Mucosa of rectum (tissue), 2 donors: Measurements from ENCODE around the gene GAPDH.
A peak's percentile ranks its signal among the peaks of the same experiment; 100 is the strongest.
"Not testable (repeated sequence)": the region's sequence is repeated elsewhere in the genome, so short reads cannot be mapped to it uniquely, and the experiment has no call there.

Source experiments
- H3K27ac ChIP-seq, 2 donors: one replicate each; pipeline ENCODE4 v1.7.0; 2013; ENCODE audit warnings: inconsistent platforms in 2 of 2, low read depth in 2 of 2, low read length in 2 of 2
- H3K27me3 ChIP-seq, 2 donors: one replicate each; pipeline ENCODE4 v1.7.0; 2013; ENCODE audit warnings: low read length in 2 of 2; ENCODE audit not compliant: control insufficient read depth in 2 of 2, insufficient read depth in 2 of 2
- H3K36me3 ChIP-seq, 2 donors: one replicate each; pipeline ENCODE4 v1.7.0; 2013; ENCODE audit warnings: low read length in 2 of 2; ENCODE audit not compliant: control insufficient read depth in 2 of 2, insufficient read depth in 2 of 2
- H3K4me1 ChIP-seq, 2 donors: one replicate each; pipeline ENCODE4 v1.7.0; 2013; ENCODE audit warnings: low read length in 2 of 2, mild to moderate bottlenecking in 1 of 2; ENCODE audit not compliant: control insufficient read depth in 2 of 2, insufficient read depth in 2 of 2
- H3K4me3 ChIP-seq, 2 donors: one replicate each; pipeline ENCODE4 v1.7.0; 2013; ENCODE audit warnings: low read length in 2 of 2
- H3K9ac ChIP-seq, 2 donors: one replicate each; pipeline ENCODE4 v1.7.0; 2013; ENCODE audit warnings: low read length in 2 of 2, low read depth in 1 of 2, mild to moderate bottlenecking in 1 of 2
- H3K9me3 ChIP-seq, 2 donors: one replicate each; pipeline ENCODE4 v1.7.0; 2013; ENCODE audit warnings: low read length in 2 of 2; ENCODE audit not compliant: control insufficient read depth in 2 of 2
- donor health status: healthy.
- donor health status: Normal muscosa, but diverticular disease.

Gene GAPDH

DNA sequence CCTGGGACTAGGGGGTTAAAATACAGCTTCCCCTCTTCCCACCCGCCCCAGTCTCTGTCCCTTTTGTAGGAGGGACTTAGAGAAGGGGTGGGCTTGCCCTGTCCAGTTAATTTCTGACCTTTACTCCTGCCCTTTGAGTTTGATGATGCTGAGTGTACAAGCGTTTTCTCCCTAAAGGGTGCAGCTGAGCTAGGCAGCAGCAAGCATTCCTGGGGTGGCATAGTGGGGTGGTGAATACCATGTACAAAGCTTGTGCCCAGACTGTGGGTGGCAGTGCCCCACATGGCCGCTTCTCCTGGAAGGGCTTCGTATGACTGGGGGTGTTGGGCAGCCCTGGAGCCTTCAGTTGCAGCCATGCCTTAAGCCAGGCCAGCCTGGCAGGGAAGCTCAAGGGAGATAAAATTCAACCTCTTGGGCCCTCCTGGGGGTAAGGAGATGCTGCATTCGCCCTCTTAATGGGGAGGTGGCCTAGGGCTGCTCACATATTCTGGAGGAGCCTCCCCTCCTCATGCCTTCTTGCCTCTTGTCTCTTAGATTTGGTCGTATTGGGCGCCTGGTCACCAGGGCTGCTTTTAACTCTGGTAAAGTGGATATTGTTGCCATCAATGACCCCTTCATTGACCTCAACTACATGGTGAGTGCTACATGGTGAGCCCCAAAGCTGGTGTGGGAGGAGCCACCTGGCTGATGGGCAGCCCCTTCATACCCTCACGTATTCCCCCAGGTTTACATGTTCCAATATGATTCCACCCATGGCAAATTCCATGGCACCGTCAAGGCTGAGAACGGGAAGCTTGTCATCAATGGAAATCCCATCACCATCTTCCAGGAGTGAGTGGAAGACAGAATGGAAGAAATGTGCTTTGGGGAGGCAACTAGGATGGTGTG lies 1.9 kb downstream of the GAPDH start:
- Histone ChIP-seq H3K9ac (peak overlapping the region; percentile 26 to 94), H3K9me3 (no peaks in the 10 kb centered on the region), H3K27ac (peak overlapping the region; percentile 94 to 98), H3K36me3 (peaks cover 32 to 36% of the 10 kb centered on the region in 2 donors), H3K4me3 (peak overlapping the region; percentile 93 to 94), H3K27me3 (no peaks in the 10 kb centered on the region), H3K4me1 (peaks cover 61 to 65% of the 10 kb centered on the region in 2 donors)

DNA sequence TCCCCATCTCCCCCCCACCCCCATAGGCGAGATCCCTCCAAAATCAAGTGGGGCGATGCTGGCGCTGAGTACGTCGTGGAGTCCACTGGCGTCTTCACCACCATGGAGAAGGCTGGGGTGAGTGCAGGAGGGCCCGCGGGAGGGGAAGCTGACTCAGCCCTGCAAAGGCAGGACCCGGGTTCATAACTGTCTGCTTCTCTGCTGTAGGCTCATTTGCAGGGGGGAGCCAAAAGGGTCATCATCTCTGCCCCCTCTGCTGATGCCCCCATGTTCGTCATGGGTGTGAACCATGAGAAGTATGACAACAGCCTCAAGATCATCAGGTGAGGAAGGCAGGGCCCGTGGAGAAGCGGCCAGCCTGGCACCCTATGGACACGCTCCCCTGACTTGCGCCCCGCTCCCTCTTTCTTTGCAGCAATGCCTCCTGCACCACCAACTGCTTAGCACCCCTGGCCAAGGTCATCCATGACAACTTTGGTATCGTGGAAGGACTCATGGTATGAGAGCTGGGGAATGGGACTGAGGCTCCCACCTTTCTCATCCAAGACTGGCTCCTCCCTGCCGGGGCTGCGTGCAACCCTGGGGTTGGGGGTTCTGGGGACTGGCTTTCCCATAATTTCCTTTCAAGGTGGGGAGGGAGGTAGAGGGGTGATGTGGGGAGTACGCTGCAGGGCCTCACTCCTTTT lies 2.7 kb downstream of the GAPDH start:
- H3K9me3 ChIP-seq, result no peaks in the 10 kb centered on the region

DNA sequence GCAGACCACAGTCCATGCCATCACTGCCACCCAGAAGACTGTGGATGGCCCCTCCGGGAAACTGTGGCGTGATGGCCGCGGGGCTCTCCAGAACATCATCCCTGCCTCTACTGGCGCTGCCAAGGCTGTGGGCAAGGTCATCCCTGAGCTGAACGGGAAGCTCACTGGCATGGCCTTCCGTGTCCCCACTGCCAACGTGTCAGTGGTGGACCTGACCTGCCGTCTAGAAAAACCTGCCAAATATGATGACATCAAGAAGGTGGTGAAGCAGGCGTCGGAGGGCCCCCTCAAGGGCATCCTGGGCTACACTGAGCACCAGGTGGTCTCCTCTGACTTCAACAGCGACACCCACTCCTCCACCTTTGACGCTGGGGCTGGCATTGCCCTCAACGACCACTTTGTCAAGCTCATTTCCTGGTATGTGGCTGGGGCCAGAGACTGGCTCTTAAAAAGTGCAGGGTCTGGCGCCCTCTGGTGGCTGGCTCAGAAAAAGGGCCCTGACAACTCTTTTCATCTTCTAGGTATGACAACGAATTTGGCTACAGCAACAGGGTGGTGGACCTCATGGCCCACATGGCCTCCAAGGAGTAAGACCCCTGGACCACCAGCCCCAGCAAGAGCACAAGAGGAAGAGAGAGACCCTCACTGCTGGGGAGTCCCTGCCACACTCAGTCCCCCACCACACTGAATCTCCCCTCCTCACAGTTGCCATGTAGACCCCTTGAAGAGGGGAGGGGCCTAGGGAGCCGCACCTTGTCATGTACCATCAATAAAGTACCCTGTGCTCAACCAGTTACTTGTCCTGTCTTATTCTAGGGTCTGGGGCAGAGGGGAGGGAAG lies 3.5 kb downstream of the GAPDH start:
- not testable (repeated sequence) for H3K4me3 ChIP-seq, H3K9me3 ChIP-seq, H3K27me3 ChIP-seq
- H3K36me3 ChIP-seq, result peaks cover 31 to 36% of the 10 kb centered on the region in 2 donors
- peak overlapping the region in 1 of 2 donors; percentile 54 for H3K9ac ChIP-seq
- H3K27ac ChIP-seq, result peak overlapping the region; percentile 44 to 71
- peaks cover 69 to 70% of the 10 kb centered on the region in 2 donors for H3K4me1 ChIP-seq

More for the DNA sequence above, 2.7 kb downstream of the GAPDH start:
- Histone ChIP-seq H3K27me3 (no peaks in the 10 kb centered on the region), H3K36me3 (peaks cover 31 to 36% of the 10 kb centered on the region in 2 donors), H3K4me1 (peaks cover 70 to 71% of the 10 kb centered on the region in 2 donors), H3K27ac (peak overlapping the region; percentile 44 to 71), H3K4me3 (no peak overlapping the region), H3K9ac (peak overlapping the region in 1 of 2 donors; percentile 54)

DNA sequence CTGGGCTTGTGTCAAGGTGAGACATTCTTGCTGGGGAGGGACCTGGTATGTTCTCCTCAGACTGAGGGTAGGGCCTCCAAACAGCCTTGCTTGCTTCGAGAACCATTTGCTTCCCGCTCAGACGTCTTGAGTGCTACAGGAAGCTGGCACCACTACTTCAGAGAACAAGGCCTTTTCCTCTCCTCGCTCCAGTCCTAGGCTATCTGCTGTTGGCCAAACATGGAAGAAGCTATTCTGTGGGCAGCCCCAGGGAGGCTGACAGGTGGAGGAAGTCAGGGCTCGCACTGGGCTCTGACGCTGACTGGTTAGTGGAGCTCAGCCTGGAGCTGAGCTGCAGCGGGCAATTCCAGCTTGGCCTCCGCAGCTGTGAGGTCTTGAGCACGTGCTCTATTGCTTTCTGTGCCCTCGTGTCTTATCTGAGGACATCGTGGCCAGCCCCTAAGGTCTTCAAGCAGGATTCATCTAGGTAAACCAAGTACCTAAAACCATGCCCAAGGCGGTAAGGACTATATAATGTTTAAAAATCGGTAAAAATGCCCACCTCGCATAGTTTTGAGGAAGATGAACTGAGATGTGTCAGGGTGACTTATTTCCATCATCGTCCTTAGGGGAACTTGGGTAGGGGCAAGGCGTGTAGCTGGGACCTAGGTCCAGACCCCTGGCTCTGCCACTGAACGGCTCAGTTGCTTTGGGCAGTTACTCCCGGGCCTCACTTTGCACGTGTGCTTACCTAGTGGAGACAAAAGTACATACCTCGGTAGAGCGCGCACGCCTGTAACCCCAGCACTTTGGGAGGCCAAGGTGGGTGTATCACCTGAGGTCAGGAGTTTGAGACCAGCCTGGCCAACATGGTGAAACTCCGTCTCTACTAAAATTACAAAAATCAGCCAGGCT lies 4.3 kb downstream of the GAPDH start:
- Histone ChIP-seq H3K4me3 (no peak overlapping the region), H3K27ac (no peak overlapping the region), H3K36me3 (peaks cover 31 to 36% of the 10 kb centered on the region in 2 donors), H3K9me3 (no peaks in the 10 kb centered on the region), H3K4me1 (peaks cover 65 to 66% of the 10 kb centered on the region in 2 donors), H3K27me3 (no peaks in the 10 kb centered on the region), H3K9ac (peak overlapping the region in 1 of 2 donors; percentile 15)

DNA sequence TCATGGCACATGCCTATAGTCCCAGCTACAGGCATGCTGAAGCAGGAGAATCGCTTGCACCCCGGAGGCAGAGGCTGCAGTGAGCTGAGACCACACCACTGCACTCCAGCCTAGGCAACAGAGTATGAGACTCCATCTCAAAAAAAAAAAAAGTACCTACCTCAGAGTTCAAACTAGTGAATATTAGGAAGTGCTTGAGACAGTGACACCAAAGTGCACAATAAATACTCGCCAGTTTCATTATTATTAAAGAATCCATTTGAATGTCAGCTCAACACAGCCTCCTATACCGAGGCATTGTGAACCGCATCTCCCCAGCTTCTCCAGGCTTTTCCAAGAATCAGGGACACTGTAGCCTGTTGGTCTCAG lies 5.0 kb downstream of the GAPDH start:
- H3K27ac ChIP-seq, result peak overlapping the region; percentile 91 to 94

DNA sequence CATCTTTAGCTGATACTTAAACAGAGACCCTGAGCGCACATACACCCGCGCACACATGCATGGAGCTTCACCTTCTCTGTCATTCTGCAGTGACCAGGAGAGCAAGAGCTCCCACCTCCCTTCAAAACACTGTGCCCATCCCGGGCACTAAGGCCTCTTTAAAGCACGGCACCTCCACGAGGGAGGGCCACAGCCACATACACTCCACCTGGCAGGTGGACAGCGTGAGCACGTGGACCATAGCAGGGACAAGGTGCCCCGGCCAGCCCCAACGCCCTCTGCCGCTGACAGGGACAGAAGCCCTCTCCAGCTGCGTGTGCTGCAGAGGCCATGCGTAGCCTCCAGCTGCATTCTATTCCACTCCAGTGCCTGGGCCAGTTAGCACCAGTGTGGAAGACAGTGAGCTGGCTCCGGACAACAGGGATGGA lies 5.4 kb downstream of the GAPDH start:
- peak overlapping the region; percentile 42 to 52 for H3K4me3 ChIP-seq
- peak overlapping the region; percentile 91 to 94 for H3K27ac ChIP-seq
- no peaks in the 10 kb centered on the region for H3K27me3 ChIP-seq
- peaks cover 35 to 40% of the 10 kb centered on the region in 2 donors for H3K36me3 ChIP-seq
- no peaks in the 10 kb centered on the region for H3K9me3 ChIP-seq
- peak overlapping the region; percentile 15 to 70 for H3K9ac ChIP-seq
- peaks cover 60 to 65% of the 10 kb centered on the region in 2 donors for H3K4me1 ChIP-seq

More for the DNA sequence above, 5.0 kb downstream of the GAPDH start:
- Histone ChIP-seq H3K9ac (peak overlapping the region; percentile 15 to 70), H3K4me1 (peaks cover 58 to 65% of the 10 kb centered on the region in 2 donors), H3K36me3 (peaks cover 32 to 36% of the 10 kb centered on the region in 2 donors), H3K4me3 (no peak overlapping the region), H3K9me3 (no peaks in the 10 kb centered on the region), H3K27me3 (no peaks in the 10 kb centered on the region)

DNA sequence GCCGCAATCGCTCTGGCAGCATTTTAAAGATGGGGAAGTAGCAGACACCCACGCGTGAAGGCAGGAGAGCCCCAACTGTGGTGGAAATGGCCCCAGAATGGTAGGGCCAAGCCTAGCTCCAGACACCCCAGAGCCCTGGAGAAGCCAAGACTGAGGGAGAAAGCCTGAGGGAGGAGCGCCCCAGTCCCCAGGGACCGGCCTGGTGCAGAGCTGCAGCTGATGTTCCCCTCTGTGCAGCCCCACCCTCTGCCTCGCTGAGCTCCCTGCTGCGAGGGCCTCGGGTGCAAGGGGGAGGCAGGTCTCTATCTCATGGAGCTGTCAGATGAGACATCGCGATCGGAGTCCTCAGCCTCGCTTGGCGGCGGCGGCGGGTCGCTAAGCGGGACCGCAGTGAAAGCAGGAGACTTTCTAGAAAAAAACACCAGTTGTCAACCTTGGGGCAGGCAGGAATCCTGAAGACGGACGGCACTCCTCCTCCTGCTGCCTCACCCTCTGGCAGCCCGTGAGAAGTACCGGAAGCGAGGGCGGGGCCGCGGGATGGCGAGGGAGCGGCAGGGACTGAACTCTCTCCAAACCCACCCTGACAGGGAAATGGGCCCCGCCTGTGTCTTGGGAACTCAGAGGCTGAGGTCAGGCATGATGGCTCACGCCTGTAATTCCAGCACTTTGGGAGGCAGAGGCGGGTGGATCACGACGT lies 6.0 kb downstream of the GAPDH start:
- peak overlapping the region; percentile 42 to 52 for H3K4me3 ChIP-seq
- H3K9ac ChIP-seq, result peak overlapping the region; percentile 58 to 70
- H3K9me3 ChIP-seq, result no peaks in the 10 kb centered on the region
- peaks cover 58 to 65% of the 10 kb centered on the region in 2 donors for H3K4me1 ChIP-seq
- peaks cover 35 to 40% of the 10 kb centered on the region in 2 donors for H3K36me3 ChIP-seq
- H3K27ac ChIP-seq, result peak overlapping the region; percentile 91 to 94
- no peaks in the 10 kb centered on the region for H3K27me3 ChIP-seq

DNA sequence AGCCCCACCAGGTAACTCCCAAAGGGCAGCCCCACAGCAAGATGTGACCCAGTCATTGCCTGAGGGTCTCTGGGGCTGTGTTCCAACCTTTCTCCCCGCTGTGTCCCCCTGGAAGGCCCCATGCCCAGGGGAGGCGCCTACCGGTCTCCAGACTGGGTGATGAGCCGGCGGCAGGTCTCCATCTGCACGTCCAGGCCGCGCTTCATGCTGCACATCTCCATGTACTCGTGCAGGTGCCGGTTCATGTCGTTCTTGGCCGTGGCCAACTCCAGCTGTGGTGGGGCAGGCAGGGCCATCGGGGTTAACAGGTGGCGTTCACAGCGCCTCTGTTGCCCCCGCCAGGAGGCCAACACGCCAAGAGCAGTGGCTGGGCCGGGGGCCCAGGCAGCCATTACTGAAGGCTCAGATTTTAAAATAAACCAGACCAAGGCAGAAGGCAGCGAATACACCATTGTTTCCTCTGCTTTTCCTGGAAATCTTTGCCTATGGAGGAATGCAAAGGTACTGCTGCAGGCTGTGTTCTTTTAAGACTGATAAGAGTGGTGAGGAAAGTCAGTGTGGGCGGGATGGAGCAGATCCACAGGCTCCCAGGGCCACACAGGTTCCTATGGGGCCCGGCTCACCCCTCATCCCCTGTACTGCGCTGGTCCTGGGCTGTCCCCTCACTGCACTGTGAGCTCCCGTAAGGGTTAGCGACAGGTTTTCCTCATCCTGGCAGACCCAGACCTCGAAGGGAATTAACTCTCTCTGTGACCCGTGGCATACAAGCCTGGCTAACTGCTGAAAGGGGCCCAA lies 7.3 kb downstream of the GAPDH start:
- Histone ChIP-seq H3K9me3 (no peaks in the 10 kb centered on the region), H3K9ac (peak overlapping the region; percentile 52 to 70), H3K27ac (peak overlapping the region; percentile 91 to 94), H3K36me3 (peaks cover 33 to 34% of the 10 kb centered on the region in 2 donors), H3K27me3 (no peaks in the 10 kb centered on the region), H3K4me1 (peaks cover 47 to 53% of the 10 kb centered on the region in 2 donors), H3K4me3 (peak overlapping the region; percentile 20 to 38)
